ENCODE data around the gene ZNF586. TPM values are rescaled to one million over a fixed set of nuclear protein-coding genes. Genes with fewer than 3 reads are reported as not detected.
"Not testable (repeated sequence)": the region's sequence is repeated elsewhere in the genome, so short reads cannot be mapped to it uniquely, and the experiment has no call there.

Gene ZNF586
- total RNA-seq, 1 donor from 2014 or later, result 10.9 TPM

DNA sequence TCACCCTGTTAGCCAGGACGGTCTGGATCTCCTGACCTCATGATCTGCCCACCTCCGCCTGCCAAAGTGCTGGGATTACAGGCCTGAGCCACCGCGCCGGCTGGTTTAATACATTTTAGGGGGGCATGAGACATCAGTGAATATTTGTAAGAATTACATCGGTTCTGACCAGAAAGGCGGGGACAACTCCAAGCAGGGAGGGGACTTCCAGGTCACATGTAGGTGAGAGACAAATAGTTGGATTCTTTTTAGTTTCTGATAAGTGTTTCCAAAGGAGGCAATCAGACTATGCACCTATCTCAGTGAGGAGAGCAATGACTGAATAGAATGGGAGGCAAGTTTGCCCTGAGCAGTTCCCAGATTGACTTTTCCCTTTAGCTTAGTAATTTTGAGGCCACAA, 48.9 kb downstream of the ZNF586 start:
- Histone ChIP-seq H3K4me3 (ENCODE audit: low read depth, low read length) (no peak overlapping the region), H3K27me3 (ENCODE audit: control insufficient read depth, insufficient read depth, low read length) (no peaks in the 10 kb centered on the region), H3K36me3 (ENCODE audit: control insufficient read depth, insufficient read depth, low read length) (no peaks in the 10 kb centered on the region)
- TF ChIP-seq, protein P1, sequence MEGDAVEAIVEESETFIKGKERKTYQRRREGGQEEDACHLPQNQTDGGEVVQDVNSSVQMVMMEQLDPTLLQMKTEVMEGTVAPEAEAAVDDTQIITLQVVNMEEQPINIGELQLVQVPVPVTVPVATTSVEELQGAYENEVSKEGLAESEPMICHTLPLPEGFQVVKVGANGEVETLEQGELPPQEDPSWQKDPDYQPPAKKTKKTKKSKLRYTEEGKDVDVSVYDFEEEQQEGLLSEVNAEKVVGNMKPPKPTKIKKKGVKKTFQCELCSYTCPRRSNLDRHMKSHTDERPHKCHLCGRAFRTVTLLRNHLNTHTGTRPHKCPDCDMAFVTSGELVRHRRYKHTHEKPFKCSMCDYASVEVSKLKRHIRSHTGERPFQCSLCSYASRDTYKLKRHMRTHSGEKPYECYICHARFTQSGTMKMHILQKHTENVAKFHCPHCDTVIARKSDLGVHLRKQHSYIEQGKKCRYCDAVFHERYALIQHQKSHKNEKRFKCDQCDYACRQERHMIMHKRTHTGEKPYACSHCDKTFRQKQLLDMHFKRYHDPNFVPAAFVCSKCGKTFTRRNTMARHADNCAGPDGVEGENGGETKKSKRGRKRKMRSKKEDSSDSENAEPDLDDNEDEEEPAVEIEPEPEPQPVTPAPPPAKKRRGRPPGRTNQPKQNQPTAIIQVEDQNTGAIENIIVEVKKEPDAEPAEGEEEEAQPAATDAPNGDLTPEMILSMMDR (IDR thresholded peaks at IDR 0.05; ENCODE audit: insufficient read depth, low read length, poor library complexity, severe bottlenecking), result no peak
- DNase-seq (ENCODE audit: low read depth), result no peak

DNA sequence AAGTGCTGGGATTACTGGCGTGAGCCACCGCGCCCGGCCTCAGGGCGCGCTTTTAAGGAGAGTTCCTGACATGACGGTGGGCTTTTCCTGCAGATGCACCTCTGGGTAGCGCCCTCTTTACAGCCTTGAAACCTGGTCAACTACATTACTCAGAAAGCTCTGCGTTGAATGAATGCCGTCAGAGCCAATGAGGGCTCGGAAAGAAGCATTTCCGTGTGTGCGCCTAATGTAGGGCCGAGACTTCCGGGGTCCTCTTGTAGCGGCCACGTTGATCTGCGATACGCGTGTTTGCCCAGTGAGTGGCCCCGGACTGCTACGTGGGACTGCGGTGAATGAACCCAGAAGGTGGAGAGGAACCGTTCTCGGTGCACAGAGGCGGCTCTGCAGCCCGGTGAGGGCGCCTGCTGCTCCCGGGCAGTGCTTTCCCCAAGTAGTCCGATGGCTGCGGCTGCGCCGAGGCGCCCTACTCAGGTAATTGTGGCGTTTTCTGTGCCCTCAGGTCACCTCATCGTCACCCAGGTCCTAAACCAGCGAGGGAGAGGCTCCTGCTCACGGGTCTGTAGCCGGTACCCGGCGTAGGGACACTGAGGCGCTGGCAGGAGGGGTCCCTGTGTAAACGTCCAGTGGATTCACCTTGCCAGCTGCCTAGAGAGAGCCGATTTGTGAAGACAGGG, 50.1 kb downstream of the ZNF586 start:
- Histone ChIP-seq H3K4me3 (ENCODE audit: low read depth, low read length) (peak overlapping the region; percentile 72), H3K36me3 (ENCODE audit: control insufficient read depth, insufficient read depth, low read length) (no peaks in the 10 kb centered on the region), H3K27me3 (ENCODE audit: control insufficient read depth, insufficient read depth, low read length) (no peaks in the 10 kb centered on the region)
- TF ChIP-seq, protein P1 (IDR thresholded peaks at IDR 0.05; ENCODE audit: insufficient read depth, low read length, poor library complexity, severe bottlenecking), result no peak
- peak; percentile 87 for DNase-seq (ENCODE audit: low read depth)

DNA sequence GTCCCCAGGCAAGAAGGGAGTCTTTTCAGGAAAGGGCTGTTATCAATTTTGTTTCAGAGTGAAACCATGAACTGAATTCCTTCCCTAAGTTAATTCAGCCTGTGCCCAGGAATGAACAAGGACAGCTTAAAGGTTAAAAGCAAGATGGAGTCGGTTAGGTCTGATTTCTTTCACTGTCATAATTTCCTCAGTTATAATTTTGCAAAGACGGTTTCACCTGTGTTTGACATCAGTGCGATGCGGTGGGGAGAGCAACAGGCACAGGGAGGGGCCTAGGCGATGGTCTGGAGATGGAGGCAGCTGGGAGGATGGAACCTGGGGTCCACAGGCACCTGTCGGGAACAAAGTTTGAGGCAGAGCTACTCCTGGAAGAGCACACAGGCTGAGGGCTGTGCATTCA, 51.1 kb downstream of the ZNF586 start:
- Histone ChIP-seq H3K36me3 (ENCODE audit: control insufficient read depth, insufficient read depth, low read length) (no peaks in the 10 kb centered on the region), H3K27me3 (ENCODE audit: control insufficient read depth, insufficient read depth, low read length) (no peaks in the 10 kb centered on the region), H3K4me3 (ENCODE audit: low read depth, low read length) (peak overlapping the region; percentile 72)
- TF ChIP-seq, protein P1 (IDR thresholded peaks at IDR 0.05; ENCODE audit: insufficient read depth, low read length, poor library complexity, severe bottlenecking), result no peak
- no peak for DNase-seq (ENCODE audit: low read depth)

GRCh38 chr19:57821095-57821494, 51.6 kb downstream of the ZNF586 start:
- H3K27me3 ChIP-seq (ENCODE audit: control insufficient read depth, insufficient read depth, low read length); H3K4me3 ChIP-seq (ENCODE audit: low read depth, low read length); H3K36me3 ChIP-seq (ENCODE audit: control insufficient read depth, insufficient read depth, low read length): not testable (repeated sequence)

GRCh38 chr19:57821501-57821900, 52.0 kb downstream of the ZNF586 start:
- not testable (repeated sequence) for H3K27me3 ChIP-seq (ENCODE audit: control insufficient read depth, insufficient read depth, low read length); H3K4me3 ChIP-seq (ENCODE audit: low read depth, low read length); H3K36me3 ChIP-seq (ENCODE audit: control insufficient read depth, insufficient read depth, low read length); DNase-seq (ENCODE audit: low read depth)

More at GRCh38 chr19:57821095-57821494, 51.6 kb downstream of the ZNF586 start:
- not testable (repeated sequence) for DNase-seq (ENCODE audit: low read depth)

DNA sequence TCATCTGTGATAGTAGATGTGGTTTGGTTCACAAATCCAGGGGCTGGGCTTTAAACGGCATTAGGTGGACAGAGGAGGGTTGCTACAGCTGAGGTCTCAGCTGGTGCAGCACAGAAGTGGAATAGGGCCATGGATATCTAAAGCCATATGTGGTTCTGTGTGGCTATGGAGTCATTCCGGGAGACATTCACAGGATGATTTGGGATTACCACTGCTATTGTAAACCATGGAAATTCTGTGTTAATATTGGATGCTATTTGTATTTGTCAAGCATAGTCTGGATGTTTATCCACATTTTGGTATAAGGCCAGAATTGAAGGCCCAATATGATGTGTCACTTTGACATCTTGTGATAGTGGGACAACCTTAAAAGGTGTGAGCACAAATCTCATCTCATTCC, 53.7 kb downstream of the ZNF586 start:
- not testable (repeated sequence) for DNase-seq (ENCODE audit: low read depth); H3K4me3 ChIP-seq (ENCODE audit: low read depth, low read length); H3K27me3 ChIP-seq (ENCODE audit: control insufficient read depth, insufficient read depth, low read length); H3K36me3 ChIP-seq (ENCODE audit: control insufficient read depth, insufficient read depth, low read length)

- H3K4me3 ChIP-seq (ENCODE audit: low read depth, low read length); H3K27me3 ChIP-seq (ENCODE audit: control insufficient read depth, insufficient read depth, low read length); DNase-seq (ENCODE audit: low read depth); H3K36me3 ChIP-seq (ENCODE audit: control insufficient read depth, insufficient read depth, low read length): not testable (repeated sequence)
These were observed 54.1 kb downstream of the ZNF586 start for GRCh38 chr19:57823608-57824007.

DNA sequence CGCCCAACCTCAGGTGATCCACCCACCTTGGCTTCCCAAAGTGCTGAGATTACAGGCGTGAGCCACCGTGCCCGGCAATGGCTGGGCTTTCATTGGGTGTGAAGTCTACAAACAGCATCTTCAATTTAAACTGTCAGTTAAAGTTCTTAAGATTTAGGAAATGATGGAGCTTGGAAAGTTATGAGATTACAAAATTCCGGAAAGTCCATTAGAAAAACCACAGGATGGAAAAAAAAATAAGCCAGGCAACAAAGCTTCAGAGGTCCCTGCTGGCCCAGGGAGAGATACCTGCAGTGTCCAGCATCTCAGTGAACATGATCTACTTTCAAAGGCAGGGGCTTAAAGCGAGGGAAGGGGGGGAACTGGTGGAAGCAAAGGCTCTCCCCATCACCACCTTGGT, 56.0 kb downstream of the ZNF586 start:
- TF ChIP-seq, protein P1 (IDR thresholded peaks at IDR 0.05; ENCODE audit: insufficient read depth, low read length, poor library complexity, severe bottlenecking), result no peak

More for the DNA sequence above, 56.0 kb downstream of the ZNF586 start:
- Histone ChIP-seq H3K4me3 (ENCODE audit: low read depth, low read length) (no peak overlapping the region), H3K27me3 (ENCODE audit: control insufficient read depth, insufficient read depth, low read length) (no peaks in the 10 kb centered on the region), H3K36me3 (ENCODE audit: control insufficient read depth, insufficient read depth, low read length) (no peaks in the 10 kb centered on the region)
- no peak for DNase-seq (ENCODE audit: low read depth)
